RWPE2 (cell line): ENCODE results near the gene PLPP6.
A peak's percentile ranks its signal among the peaks of the same experiment; 100 is the strongest.

Experiments used
- ATAC-seq: fragments of 200-7000 bp; cut with Tn5 transposase; 3 replicates; pipeline ENCODE4 v1.9.1; 2021; ENCODE audit warnings: low read depth
- DNase-seq: peaks from one replicate; pipeline ENCODE4 v3.0.0-alpha.2; 2020; ENCODE audit warnings: low spot score
- H3K27ac ChIP-seq: fragments of 450-650 bp; 2 replicates; pipeline ENCODE4 v1.5.1; 2017; ENCODE audit warnings: mild to moderate bottlenecking; ENCODE audit not compliant: poor library complexity, severe bottlenecking
- H3K27me3 ChIP-seq: fragments of 250-450 bp; sonication (Bioruptor Pico); 2 replicates; pipeline ENCODE4 v1.5.1; 2021; ENCODE audit warnings: mild to moderate bottlenecking, moderate library complexity; ENCODE audit not compliant: insufficient read depth, poor library complexity, severe bottlenecking
- H3K36me3 ChIP-seq: fragments of 250-450 bp; sonication (Bioruptor Pico); 2 replicates; pipeline ENCODE4 v1.5.1; 2020; ENCODE audit warnings: low read depth, mild to moderate bottlenecking, moderate library complexity
- H3K4me1 ChIP-seq: fragments of 250-450 bp; sonication (Bioruptor Pico); 2 replicates; pipeline ENCODE4 v1.5.1; 2021; ENCODE audit warnings: mild to moderate bottlenecking, moderate library complexity; ENCODE audit not compliant: insufficient read depth, poor library complexity, severe bottlenecking
- H3K4me3 ChIP-seq: fragments of 250-450 bp; sonication (Bioruptor Pico); 2 replicates; pipeline ENCODE4 v1.5.1; 2021; ENCODE audit warnings: mild to moderate bottlenecking, moderate library complexity; ENCODE audit not compliant: severe bottlenecking
- H3K9me3 ChIP-seq: fragments of 250-450 bp; sonication (Bioruptor Pico); 2 replicates; pipeline ENCODE4 v1.5.1; 2021; ENCODE audit warnings: mild to moderate bottlenecking, moderate library complexity; ENCODE audit not compliant: severe bottlenecking
- CTCF ChIP-seq: fragments of 450-650 bp; IDR thresholded peaks from one replicate; pipeline ENCODE4 v1.5.1; 2017; ENCODE audit warnings: mild to moderate bottlenecking, moderate library complexity; ENCODE audit not compliant: poor library complexity, severe bottlenecking

Gene PLPP6

GRCh38 chr9:4671737-4672136 is 9.6 kb downstream of the PLPP6 start:
- TF ChIP-seq CTCF: no peak
- no peak overlapping the region for H3K4me3 ChIP-seq
- H3K4me1 ChIP-seq: peaks cover 5% of the 10 kb centered on the region
- no peak overlapping the region for H3K27ac ChIP-seq
- DNase-seq (no peak), ATAC-seq (no peak)
- H3K9me3 ChIP-seq: no peaks in the 10 kb centered on the region
- no peaks in the 10 kb centered on the region for H3K36me3 ChIP-seq
- no peaks in the 10 kb centered on the region for H3K27me3 ChIP-seq

- Histone ChIP-seq H3K9me3 (no peaks in the 10 kb centered on the region), H3K4me3 (no peak overlapping the region), H3K27ac (no peak overlapping the region), H3K36me3 (no peaks in the 10 kb centered on the region), H3K27me3 (no peaks in the 10 kb centered on the region), H3K4me1 (peaks cover 13% of the 10 kb centered on the region)
- no peak for TF ChIP-seq CTCF
- DNase-seq (no peak), ATAC-seq (peak; percentile 24; the same call in 1 of the 3 replicates)
Measured at GRCh38 chr9:4674783-4675182, 12.7 kb downstream of the PLPP6 start.

- ATAC-seq (no peak), DNase-seq (no peak)
- Histone ChIP-seq H3K27me3 (no peaks in the 10 kb centered on the region), H3K4me1 (peaks cover 21% of the 10 kb centered on the region), H3K27ac (no peak overlapping the region), H3K9me3 (no peaks in the 10 kb centered on the region), H3K4me3 (no peak overlapping the region), H3K36me3 (no peaks in the 10 kb centered on the region)
- no peak for TF ChIP-seq CTCF
Measured at GRCh38 chr9:4677392-4677791, 15.3 kb downstream of the PLPP6 start.

- H3K27me3 ChIP-seq: no peaks in the 10 kb centered on the region
- no peak for DNase-seq
- H3K4me3 ChIP-seq: peak overlapping the region; percentile 68
- TF ChIP-seq CTCF: no peak
- no peaks in the 10 kb centered on the region for H3K36me3 ChIP-seq
- H3K27ac ChIP-seq: peak overlapping the region; percentile 71
- peaks cover 21% of the 10 kb centered on the region for H3K4me1 ChIP-seq
- H3K9me3 ChIP-seq: no peaks in the 10 kb centered on the region
- ATAC-seq: peak; percentile 20; the same call in 2 of the 3 replicates
Measured at GRCh38 chr9:4678679-4679267, 16.7 kb downstream of the PLPP6 start.

GRCh38 chr9:4679268-4680172 is 17.4 kb downstream of the PLPP6 start, which contains the start of gene CDC37L1:
TSS of gene CDC37L1 (plus strand) at chr9:4679569. CDS start at chr9:4679768, 199 bp downstream.
- peak; percentile 46 for TF ChIP-seq CTCF
- Histone ChIP-seq H3K4me1 (peaks cover 21% of the 10 kb centered on the region), H3K4me3 (peak within 1 kb of the TSS; percentile 68), H3K9me3 (no peaks in the 10 kb centered on the region), H3K36me3 (peaks cover 5% of the 10 kb centered on the region; the same call in 1 of the 2 replicates), H3K27me3 (no peaks in the 10 kb centered on the region), H3K27ac (peak within 1 kb of the TSS; percentile 71)
- peak; percentile 94 for DNase-seq
- peak; percentile 88 for ATAC-seq
